SW 1271 (cell line): ENCODE results near the gene MLST8.
"Not testable (repeated sequence)": the region's sequence is repeated elsewhere in the genome, so short reads cannot be mapped to it uniquely, and the experiment has no call there.

Source experiments
- DNase-seq, 2 experiments: peaks; one replicate each; lab custom pipeline; 2025; lab: John Stamatoyannopoulos, UW

Gene MLST8

GRCh38 chr16:2190002-2190658, 15.1 kb upstream of the MLST8 start:
- no peak for DNase-seq

- DNase-seq = no peak
These were observed 14.4 kb upstream of the MLST8 start for GRCh38 chr16:2190659-2191445.

- no peak for DNase-seq
These were observed 13.9 kb upstream of the MLST8 start for GRCh38 chr16:2191446-2191706.

GRCh38 chr16:2194166-2194834, 11.0 kb upstream of the MLST8 start:
- peak in 1 of 2 experiments; percentile 12 for DNase-seq

- DNase-seq = peak in 1 of 2 experiments; percentile 16
These were observed 10.4 kb upstream of the MLST8 start for GRCh38 chr16:2194852-2195321.

GRCh38 chr16:2195322-2196161, 9.7 kb upstream of the MLST8 start:
- DNase-seq = no peak

GRCh38 chr16:2196162-2196980, 8.9 kb upstream of the MLST8 start, which contains the start of gene CASKIN1:
TSS of gene CASKIN1 (minus strand) at chr16:2196605. CDS start at chr16:2196432, 173 bp downstream.
- no peak for DNase-seq

GRCh38 chr16:2196981-2197511, 8.2 kb upstream of the MLST8 start:
- DNase-seq = no peak

GRCh38 chr16:2197765-2198164, 7.5 kb upstream of the MLST8 start:
- no peak for DNase-seq

GRCh38 chr16:2198283-2198682, 7.0 kb upstream of the MLST8 start:
- DNase-seq = no peak

- DNase-seq = no peak
These were observed 6.2 kb upstream of the MLST8 start for GRCh38 chr16:2199095-2199494.

- DNase-seq = no peak
These were observed 5.6 kb upstream of the MLST8 start for GRCh38 chr16:2199621-2200139.

GRCh38 chr16:2200313-2200712, 4.9 kb upstream of the MLST8 start:
- no peak for DNase-seq

GRCh38 chr16:2203119-2203688, 2.0 kb upstream of the MLST8 start:
- DNase-seq = not testable (repeated sequence)

- no peak for DNase-seq
These were observed 694 bp upstream of the MLST8 start for GRCh38 chr16:2204416-2205103.

- DNase-seq = peak in 1 of 2 experiments; percentile 50
These were observed 686 bp downstream of the MLST8 start for GRCh38 chr16:2205967-2206313.

- no peak for DNase-seq
These were observed 1.1 kb downstream of the MLST8 start for GRCh38 chr16:2206420-2206779.

- DNase-seq = no peak
These were observed 1.7 kb downstream of the MLST8 start for GRCh38 chr16:2206780-2207433.

- no peak for DNase-seq
These were observed 2.6 kb downstream of the MLST8 start for GRCh38 chr16:2207872-2208271.
